Pancreas (tissue), 10 donors: ENCODE data around the gene RASL10B. TPM values are rescaled to one million over a fixed set of nuclear protein-coding genes. Genes with fewer than 3 reads are reported as not detected.

Experiments
- ATAC-seq, 4 donors: fragments of 200-7000 bp; cut with Tn5 transposase; one replicate each; pipeline versions ENCODE4 v1.8.0 to v1.9.1; 2020; ENCODE audit warnings: mild to moderate bottlenecking in 4 of 4, moderate library complexity in 4 of 4
- DNase-seq, 6 donors: peaks; one replicate each; pipeline ENCODE4 v3.0.0-alpha.2; 2020
- FAIRE-seq: peaks from 2 replicates; lab custom pipeline; 2012; peaks lifted over from hg19 to GRCh38; lab: Jason Lieb, UNC
- H3K27ac ChIP-seq, 4 donors: fragments of 200-600 bp; sonication (generic); 1 replicate in 3 of 4; 2 replicates in 1 of 4; pipeline versions ENCODE4 v1.5.0 to v1.8.0; 2020
- H3K27me3 ChIP-seq, 4 donors: fragments of 200-600 bp; one replicate each; pipeline ENCODE4 v1.8.0; 2021
- H3K36me3 ChIP-seq, 3 donors: fragments of 200-600 bp; sonication (generic) in 1 of 3; one replicate each; pipeline versions ENCODE4 v1.5.0 to v1.8.0; 2020 to 2021
- H3K4me1 ChIP-seq, 3 donors: fragments of 200-600 bp; one replicate each; pipeline ENCODE4 v1.8.0; 2021
- H3K4me3 ChIP-seq, 4 donors: fragments of 200-600 bp; sonication (generic) in 2 of 4; one replicate each; pipeline versions ENCODE4 v1.5.0 to v1.8.0; 2020 to 2021
- H3K9me3 ChIP-seq, 4 donors: fragments of 200-600 bp; one replicate each; pipeline ENCODE4 v1.8.0; 2021
- CTCF ChIP-seq, 4 donors: fragments of 200-600 bp; sonication (generic) in 3 of 4; IDR thresholded peaks; one replicate each; pipeline versions ENCODE4 v1.5.0 to v1.8.0; 2021; ENCODE audit warnings: antibody characterized with exemption in 4 of 4
- whole genome bisulfite sequencing, 2 donors: extraction: QIAGEN DNeasy Blood & Tissue Kit; methylation state at CpG; one replicate each; pipeline ENCODE4 v1.1.7; 2013; 5-methylcytosine and 5-hydroxymethylcytosine counted together
- intact Hi-C, 3 donors: fragments of 100-400 bp; cut with DNase I; formaldehyde crosslinking; loops; one replicate each; pipeline versions ENCODE4 v1.11.1 to v1.14.2; 2022
- polyA plus RNA-seq, 2 donors: library from polyadenylated mRNA; stranded (reverse); fragments of 200-250 nt; gene quantifications; one replicate each; pipeline ENCODE4 v1.2.3, GENCODE V29; 2013
- total RNA-seq, 6 donors: library from RNA; stranded (reverse); fragmentation: NEBNext Ultra II Directional in 4 of 6; extraction: Animal tissue kit (Norgen Biotek cat#: 25700) in 4 of 6; gene quantifications; one replicate each; pipeline versions ENCODE4 v1.2.1 to v1.2.4, GENCODE V29; 2021 to 2023
- donor health status: healthy with polysubstance abuse.
- donor health status: DM: no; HTN: no; CAD: no; lungs with moderate emphysema.
- donor health status: DM: no; HTN: no; CAD: no.
- donor health status: control.
- donor health status: control.
- donor health status: Bipolar disorder and iron deficiency.
- donor health status: DM: yes; HTN: yes; CAD: no.
- donor health status: DM: no; HTN: no; CAD: no.
- donor health status: DM: no; HTN: no; CAD: no.
- donor health status: DM: yes; HTN: yes; CAD: no.

RASL10B gene
- total and polyA plus RNA-seq, 8 donors, result 2.5 to 6.3 (median 4.0) TPM

- no peaks in the 10 kb centered on the region for H3K9me3 ChIP-seq
- FAIRE-seq (no peak), DNase-seq (no peak), ATAC-seq (peak; percentile 31 to 59 (median 46))
- peaks cover 7 to 31% (median 17%) of the 10 kb centered on the region in 3 donors for H3K4me1 ChIP-seq
- H3K4me3 ChIP-seq, result no peak overlapping the region
- 6 to 22% methylated on average over 3 of the region's 3 CpGs for WGBS, 2 donors
- no peaks in the 10 kb centered on the region for H3K27me3 ChIP-seq
- no peaks in the 10 kb centered on the region for H3K36me3 ChIP-seq
- H3K27ac ChIP-seq, result peak overlapping the region in 1 of 4 donors; percentile 36
- intact Hi-C loops, result no loop called here
- no peak for TF ChIP-seq CTCF (IDR thresholded peaks at IDR 0.05)
These were observed 22.5 kb upstream of the RASL10B start for GRCh38 chr17:35708951-35709350.

- intact Hi-C loops, result no loop called here
- no peak for FAIRE-seq
- H3K36me3 ChIP-seq, result no peaks in the 10 kb centered on the region
These were observed 21.6 kb upstream of the RASL10B start for GRCh38 chr17:35709874-35710273.

GRCh38 chr17:35710950-35711349 lies 20.5 kb upstream of the RASL10B start:
- H3K27me3 ChIP-seq, result no peaks in the 10 kb centered on the region
- H3K9me3 ChIP-seq, result no peaks in the 10 kb centered on the region
- WGBS, 2 donors, result 98% methylated on average over 2 of the region's 2 CpGs
- intact Hi-C loops, result no loop called here
- TF ChIP-seq CTCF (IDR thresholded peaks at IDR 0.05), result no peak
- no peak overlapping the region for H3K4me3 ChIP-seq
- FAIRE-seq (no peak), DNase-seq (no peak), ATAC-seq (no peak)
- peaks cover 7 to 37% (median 22%) of the 10 kb centered on the region in 3 donors for H3K4me1 ChIP-seq
- H3K27ac ChIP-seq, result no peak overlapping the region
- H3K36me3 ChIP-seq, result no peaks in the 10 kb centered on the region

More at GRCh38 chr17:35709874-35710273, 21.6 kb upstream of the RASL10B start:
- Histone ChIP-seq H3K4me3 (no peak overlapping the region), H3K9me3 (no peaks in the 10 kb centered on the region), H3K4me1 (peaks cover 7 to 37% (median 17%) of the 10 kb centered on the region in 3 donors), H3K27me3 (no peaks in the 10 kb centered on the region), H3K27ac (no peak overlapping the region)
- ATAC-seq (no peak), DNase-seq (no peak)
- 70 to 71% methylated on average over 3 of the region's 3 CpGs for WGBS, 2 donors
- no peak for TF ChIP-seq CTCF (IDR thresholded peaks at IDR 0.05)

- ATAC-seq, result peak; percentile 47 to 68 (median 63)
These were observed 18.2 kb upstream of the RASL10B start for GRCh38 chr17:35713069-35713728.

More at GRCh38 chr17:35713069-35713728, 18.2 kb upstream of the RASL10B start:
- no peak for TF ChIP-seq CTCF (IDR thresholded peaks at IDR 0.05)
- Histone ChIP-seq H3K27me3 (no peaks in the 10 kb centered on the region), H3K9me3 (no peaks in the 10 kb centered on the region), H3K4me3 (no peak overlapping the region), H3K36me3 (no peaks in the 10 kb centered on the region), H3K27ac (peak overlapping the region in 3 of 4 donors; percentile 27 to 55 (median 47)), H3K4me1 (peaks cover 7 to 30% (median 22%) of the 10 kb centered on the region in 3 donors)
- 21 to 32% methylated on average over 7 of the region's 7 CpGs for WGBS, 2 donors
- DNase-seq, result peak in 4 of 6 donors; percentile 45 to 69 (median 56)
- FAIRE-seq, result no peak
- intact Hi-C loops, result no loop called here
